Sigmoid colon (tissue), 4 donors: Measurements from ENCODE around the gene SYT9.

Experiments used
- EP300 ChIP-seq, 4 donors: sonication (generic); formaldehyde crosslinking; IDR thresholded peaks; one replicate each; pipeline ENCODE4 v1.6.1; 2017; ENCODE audit warnings: antibody characterized with exemption in 4 of 4
- POLR2A ChIP-seq, 2 donors: fragments of 450-650 bp; IDR thresholded peaks; one replicate each; pipeline ENCODE4 v1.6.1; 2016; ENCODE audit warnings: antibody characterized with exemption in 2 of 2, mild to moderate bottlenecking in 2 of 2, moderate library complexity in 2 of 2
- POLR2AphosphoS5 ChIP-seq, 4 donors: sonication (generic); formaldehyde crosslinking; IDR thresholded peaks; one replicate each; pipeline ENCODE4 v1.6.1; 2017; ENCODE audit warnings: antibody characterized with exemption in 4 of 4
- TF ChIP-seq, protein P1 (sequence below), 4 experiments: fragments of 450-650 bp in 3 of 4; fragments of 200-600 bp in 1 of 4; IDR thresholded peaks; one replicate each; pipeline ENCODE4 v1.5.1; 2016 to 2019; ENCODE audit warnings: antibody characterized with exemption in 4 of 4, mild to moderate bottlenecking in 3 of 4, moderate library complexity in 2 of 4

DNA sequence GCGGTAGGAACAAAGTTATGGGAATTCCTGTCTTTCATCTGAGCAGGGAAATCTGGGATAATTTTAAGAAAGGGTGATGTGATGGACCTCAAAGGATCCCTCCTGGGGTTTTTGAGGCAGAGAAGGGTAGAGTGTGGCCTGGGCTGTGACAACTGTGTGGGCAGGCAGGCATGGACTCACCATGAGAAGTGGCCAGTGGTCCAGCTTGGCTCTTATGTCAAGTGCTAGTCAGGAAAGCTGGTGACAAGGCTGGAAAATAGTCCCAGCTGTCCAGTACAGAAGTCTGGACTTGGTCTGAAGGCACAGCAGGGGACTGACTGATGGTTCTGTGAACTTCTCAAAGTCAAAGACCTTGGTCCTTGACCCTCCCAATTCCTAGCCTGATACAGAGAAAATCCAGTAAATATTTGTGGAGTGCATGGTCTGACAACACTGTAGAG is 263.8 kb downstream of the SYT9 start:
- TF ChIP-seq, protein P1, sequence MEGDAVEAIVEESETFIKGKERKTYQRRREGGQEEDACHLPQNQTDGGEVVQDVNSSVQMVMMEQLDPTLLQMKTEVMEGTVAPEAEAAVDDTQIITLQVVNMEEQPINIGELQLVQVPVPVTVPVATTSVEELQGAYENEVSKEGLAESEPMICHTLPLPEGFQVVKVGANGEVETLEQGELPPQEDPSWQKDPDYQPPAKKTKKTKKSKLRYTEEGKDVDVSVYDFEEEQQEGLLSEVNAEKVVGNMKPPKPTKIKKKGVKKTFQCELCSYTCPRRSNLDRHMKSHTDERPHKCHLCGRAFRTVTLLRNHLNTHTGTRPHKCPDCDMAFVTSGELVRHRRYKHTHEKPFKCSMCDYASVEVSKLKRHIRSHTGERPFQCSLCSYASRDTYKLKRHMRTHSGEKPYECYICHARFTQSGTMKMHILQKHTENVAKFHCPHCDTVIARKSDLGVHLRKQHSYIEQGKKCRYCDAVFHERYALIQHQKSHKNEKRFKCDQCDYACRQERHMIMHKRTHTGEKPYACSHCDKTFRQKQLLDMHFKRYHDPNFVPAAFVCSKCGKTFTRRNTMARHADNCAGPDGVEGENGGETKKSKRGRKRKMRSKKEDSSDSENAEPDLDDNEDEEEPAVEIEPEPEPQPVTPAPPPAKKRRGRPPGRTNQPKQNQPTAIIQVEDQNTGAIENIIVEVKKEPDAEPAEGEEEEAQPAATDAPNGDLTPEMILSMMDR (IDR thresholded peaks at IDR 0.05): no peak
- no peak for TF ChIP-seq POLR2AphosphoS5 (IDR thresholded peaks at IDR 0.05)
- no peak for TF ChIP-seq POLR2A (IDR thresholded peaks at IDR 0.05)
- no peak for TF ChIP-seq EP300 (IDR thresholded peaks at IDR 0.05)
